GM18498 (cell line): ENCODE data around the gene TELO2.
A peak's percentile ranks its signal among the peaks of the same experiment; 100 is the strongest.
"Not testable (repeated sequence)": the region's sequence is repeated elsewhere in the genome, so short reads cannot be mapped to it uniquely, and the experiment has no call there.

Source experiments
- ATAC-seq: cut with Tn5 transposase; IDR thresholded peaks from one replicate; pipeline ENCODE4 v1.9.1; 2021; ENCODE audit warnings: mild to moderate bottlenecking, moderate library complexity; ENCODE audit not compliant: unreplicated experiment

Gene TELO2

DNA sequence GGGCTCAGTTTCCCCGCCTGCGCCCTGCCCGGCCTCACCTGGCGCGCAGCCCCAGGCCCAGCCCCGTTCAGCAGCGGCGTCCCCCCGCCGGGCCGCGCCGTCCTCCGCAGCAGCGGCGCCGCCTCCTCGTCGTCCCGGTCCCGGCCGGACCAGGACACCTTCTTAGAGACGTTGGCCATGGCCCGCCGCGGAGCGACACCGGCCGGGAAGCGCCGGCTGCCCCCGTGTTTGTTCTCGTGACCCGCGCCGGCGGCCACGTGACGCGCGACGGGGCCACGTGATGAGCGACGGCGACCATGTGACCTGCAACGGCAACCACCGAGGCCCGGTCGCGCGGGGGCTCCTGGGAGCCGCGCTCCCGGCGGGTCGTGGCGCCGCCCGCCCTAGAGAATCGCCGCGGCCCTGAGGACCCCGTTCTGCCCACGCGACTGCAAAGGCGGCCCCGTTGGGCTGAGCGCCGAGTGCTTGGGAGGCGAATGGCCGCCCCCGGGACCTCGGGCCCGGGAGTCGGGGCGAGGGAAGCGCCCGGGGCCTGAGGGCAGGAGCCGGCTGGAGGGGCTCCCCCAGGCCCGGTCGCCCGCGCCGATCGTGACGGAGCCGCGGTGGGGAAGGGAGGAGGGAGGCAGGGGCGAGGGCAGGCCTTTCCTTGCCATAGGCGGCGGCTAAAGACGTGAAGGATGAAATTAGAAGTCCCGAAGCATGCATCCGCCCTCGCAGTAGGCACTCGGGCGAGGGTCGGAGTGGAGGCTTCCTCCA lies 18.2 kb upstream of the TELO2 start, which contains the start of gene CLCN7:
TSS of gene CLCN7 (minus strand) at position 233 of the 756 bp plus-strand sequence. CDS start at position 179, 54 bp downstream.
- ATAC-seq, result peak; percentile 86

DNA sequence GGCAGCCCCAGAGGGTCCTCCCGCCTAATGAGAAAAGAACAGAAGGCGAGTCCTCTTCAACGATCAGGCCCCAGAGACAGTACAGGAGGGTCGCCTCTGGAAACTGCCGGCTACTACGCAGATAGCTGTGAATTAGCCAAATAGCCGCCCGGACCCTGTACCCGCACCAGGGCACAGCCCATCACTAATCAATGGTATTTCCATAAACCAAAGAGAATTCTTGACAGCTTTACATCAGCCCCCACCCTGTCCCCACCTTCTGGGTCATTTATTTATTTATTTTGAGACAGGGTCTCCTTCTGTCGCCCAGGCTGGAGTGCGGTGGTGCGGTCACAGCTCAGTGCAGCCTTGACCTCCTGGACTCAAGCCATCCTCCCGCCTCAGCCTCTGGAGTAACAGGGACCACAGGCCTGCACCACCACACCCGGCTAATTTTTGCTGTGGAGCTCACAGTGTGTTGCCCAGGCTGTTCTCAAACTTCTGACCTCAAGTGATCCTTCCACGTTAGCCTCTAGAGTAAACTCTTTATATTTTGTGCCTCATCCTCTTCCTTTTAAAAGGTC lies 17.5 kb upstream of the TELO2 start:
- ATAC-seq, result no peak

DNA sequence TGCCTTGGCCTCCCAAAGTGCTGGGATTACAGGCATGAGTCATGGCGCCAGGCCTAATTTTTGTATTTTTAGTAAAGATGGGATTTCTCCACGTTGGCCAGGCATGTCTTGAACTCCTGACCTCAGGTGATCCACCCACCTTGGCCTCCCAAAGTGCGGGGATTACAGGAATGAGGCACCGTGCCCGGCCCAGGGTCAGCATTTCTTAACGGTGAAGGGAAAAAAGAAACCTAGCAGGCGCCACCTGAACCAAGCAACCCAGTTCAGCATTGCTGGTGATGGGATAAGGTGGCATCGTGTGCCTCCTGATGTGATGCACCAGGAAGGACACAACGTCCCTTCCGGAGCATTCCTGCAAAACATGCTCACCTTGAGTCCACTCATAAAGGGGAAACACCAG lies 16.1 kb upstream of the TELO2 start:
- ATAC-seq, result no peak

DNA sequence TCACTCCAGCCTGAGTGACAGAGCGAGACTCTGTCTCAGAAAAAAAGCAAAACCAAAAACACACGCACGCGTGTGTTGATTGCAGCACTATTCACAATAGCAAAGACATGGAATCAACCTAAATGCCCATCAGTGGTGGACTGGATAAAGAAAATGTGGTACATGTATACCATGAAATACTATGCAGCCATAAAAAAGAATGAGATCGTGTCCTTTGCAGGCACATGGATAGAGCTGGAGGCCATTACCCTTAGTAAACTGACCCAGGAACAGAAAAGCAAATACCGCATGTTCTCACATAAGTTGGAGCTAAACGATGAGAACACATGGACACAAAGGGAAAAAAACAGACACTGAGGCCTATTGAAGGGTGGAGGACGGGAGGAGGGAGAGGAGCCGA lies 14.2 kb upstream of the TELO2 start:
- not testable (repeated sequence) for ATAC-seq

DNA sequence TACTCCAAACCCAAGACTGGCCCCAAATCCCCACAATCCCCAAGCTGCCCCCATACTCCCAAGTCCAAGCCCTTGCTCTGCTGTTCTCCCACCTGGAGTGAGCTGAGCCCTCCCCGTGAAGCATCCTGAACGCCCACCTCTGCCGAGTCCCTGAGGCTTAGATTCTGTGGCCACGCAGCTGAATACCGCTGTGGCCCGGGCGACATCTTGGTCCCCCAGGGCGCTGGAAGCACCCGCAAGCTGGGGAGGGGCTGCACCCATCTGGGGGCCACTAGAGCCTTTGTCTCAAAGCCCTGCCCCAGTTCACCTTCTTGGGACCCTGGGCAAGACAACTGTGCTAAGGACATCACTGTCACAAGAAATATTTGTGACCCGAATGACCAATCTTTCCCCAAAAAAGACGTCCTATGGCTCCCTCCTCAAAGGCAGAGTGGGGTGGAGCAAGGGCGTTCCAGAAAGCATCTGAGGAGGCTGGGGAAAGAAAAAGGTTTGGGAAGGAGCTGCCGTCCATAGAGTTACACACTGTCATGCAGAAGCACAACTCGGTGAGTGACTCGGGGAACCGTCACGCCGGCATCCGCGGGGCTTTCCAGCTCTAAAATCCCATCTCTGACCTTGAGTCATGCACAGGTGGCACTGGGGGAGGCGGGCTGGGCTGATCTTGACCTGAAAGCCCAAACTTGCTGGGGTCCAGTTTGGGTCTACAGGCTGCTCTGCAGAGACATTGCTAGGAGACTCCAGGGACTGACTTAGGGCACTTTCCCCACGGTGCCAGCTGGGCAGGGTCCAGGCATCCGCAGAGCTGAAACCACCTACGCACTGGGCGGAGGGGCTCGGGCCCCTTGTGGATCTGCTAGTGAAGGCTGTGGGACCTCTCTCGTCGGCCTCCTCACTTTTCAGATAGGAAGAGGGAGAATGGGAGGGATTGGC lies 11.0 kb upstream of the TELO2 start:
- no peak for ATAC-seq

DNA sequence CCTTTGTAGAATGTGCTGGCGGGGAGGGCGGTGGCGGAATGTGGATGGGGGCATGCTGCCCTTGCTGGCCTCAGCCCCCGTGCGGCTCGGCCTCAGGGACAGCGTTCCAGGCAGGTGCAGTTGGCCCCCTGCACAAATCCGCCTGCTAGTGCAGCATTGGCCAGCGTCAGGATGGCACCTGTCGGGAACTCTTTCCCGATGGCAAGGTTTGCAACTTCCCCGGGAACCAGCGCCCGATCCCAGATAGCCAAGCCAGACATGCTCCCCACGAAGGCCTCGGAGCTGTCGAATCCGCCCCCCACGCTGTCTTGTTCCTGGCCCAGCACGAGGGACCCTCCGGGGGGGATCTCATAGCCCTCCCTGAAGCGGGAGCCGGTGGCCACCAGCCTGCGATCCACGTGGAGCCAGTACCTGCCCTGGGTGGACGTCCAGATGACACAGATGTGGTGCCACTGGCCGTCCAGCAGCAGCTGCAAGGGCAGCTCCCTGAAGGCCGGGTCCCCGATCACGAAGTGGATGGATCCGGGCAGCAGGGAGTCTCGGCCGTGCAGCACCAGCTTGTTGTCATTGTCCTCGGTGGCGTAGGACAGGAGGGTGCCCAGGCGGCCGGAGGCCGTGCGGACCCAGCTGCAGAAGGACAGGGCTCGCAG lies 7.2 kb upstream of the TELO2 start:
- no peak for ATAC-seq

DNA sequence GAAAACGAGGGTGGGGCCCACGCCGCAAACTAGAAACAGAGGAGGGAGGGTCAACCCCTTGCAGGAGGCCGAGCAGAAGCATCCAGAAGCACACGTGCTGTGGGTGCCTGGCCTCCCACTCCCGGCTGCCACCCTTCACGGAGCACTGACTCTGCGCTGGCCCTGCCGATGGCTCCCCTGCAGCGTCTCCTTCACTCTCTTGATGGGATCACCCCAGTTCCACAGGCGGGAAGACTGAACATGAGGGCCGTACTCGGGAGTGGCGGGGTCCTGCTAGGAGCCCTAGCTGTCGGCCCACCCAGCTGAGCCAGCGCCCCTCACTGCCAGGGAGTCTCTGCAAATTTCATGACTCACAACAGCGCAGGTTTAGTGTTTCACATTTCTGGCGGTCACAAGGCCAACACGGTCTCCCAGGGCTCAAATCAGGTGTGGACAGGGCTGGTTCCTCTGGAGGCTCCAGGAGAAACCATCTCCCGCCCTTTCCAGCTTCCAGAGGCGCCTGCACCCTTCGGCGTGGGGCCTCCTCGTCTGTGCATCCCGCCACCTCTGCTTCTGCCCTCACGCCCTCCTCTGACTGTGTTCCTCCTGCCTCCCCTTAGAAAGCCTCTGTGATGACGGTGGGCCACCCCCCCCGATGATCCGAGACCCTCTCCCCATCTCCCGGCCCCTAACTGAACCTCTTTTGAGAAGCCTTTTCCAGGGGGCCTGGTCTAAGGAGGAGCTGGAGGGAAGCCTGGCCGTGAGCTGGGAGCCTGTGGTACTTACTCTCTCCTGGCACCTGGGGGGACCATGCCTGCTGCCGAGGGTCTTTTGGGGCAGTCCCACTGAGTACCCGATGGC lies 6.4 kb upstream of the TELO2 start:
- ATAC-seq, result no peak

DNA sequence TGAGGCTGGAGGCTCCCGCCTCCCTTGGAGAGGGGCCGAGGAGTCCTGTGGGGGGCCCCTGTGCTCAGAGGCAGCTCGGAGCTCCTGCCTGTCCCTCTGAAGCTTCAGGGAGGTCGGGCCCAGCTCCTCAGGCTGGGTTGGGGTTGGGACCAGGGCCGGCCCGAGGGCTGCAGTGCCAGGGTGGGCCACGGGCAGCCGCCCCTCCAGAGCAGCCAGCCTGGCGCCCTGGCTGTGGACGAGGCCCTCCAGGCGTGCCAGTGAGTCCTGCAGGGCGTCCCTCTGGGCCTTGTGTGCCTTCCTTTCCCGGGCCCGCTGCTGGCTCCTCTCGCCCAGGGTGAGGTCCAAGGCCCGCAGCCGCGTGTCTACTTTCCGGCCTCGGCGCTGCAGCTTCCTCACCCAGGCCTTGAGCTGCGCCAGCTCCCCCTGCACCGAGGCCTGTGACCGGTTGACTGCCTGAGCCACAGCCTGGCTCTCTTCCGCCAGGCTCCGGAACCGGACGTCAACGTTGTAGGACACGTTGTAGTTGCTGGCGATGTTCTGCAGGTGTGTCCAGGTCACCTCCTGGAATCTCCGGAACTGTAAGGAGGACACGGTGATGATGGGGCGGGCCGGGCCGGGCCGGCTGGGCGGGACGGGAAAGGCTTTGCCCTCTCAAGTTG lies 5.6 kb upstream of the TELO2 start:
- no peak for ATAC-seq

DNA sequence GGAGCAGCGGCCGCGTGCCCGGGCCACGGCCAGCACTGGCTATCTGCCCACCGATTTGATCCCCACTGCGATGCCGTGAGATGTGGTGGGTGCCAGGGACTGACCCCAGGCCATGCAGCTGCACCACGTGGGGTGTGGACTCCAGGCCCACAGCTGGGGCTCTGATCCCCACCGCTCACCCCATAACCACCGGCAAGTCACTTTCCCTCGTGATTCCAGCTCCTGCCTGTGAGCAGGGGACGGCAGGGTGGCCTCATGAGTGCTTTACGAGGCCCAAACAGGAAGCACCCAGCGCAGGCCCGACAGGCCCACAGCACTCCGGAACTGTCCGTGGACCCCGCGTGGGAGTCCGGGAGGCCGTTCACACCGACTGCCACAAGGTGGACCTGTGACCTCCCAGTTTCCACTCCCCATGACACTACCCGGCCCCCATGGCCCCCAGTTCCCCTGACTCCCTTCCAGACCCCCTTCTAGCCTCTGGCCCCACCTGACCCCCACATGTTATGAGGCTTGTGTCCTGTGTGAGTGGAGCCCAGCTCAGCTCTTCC lies 5.0 kb upstream of the TELO2 start:
- ATAC-seq, result no peak

DNA sequence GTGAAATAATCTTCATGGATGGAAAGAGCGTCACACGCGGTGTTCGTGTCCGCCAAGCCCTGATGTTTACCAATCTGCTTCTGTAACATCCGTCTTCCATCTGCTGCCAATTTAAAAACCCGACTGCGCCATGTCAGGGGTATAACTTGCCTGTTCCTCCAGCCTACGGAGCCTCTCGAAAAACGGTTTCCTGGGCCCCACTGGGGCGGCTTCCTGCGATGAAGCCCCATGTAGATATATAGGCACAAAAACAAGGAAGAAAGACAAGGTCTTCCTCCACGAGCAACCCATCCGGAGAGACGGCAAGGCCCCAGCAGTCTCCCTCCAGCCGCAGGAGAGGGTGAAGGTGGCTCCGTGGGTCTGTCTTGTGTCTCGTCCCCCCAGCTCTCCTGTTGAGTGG lies 4.5 kb upstream of the TELO2 start, which contains the start of gene PTX4:
TSS of gene PTX4 (minus strand) at position 326 of the 400 bp plus-strand sequence. CDS start at position 291, 35 bp downstream.
- no peak for ATAC-seq

DNA sequence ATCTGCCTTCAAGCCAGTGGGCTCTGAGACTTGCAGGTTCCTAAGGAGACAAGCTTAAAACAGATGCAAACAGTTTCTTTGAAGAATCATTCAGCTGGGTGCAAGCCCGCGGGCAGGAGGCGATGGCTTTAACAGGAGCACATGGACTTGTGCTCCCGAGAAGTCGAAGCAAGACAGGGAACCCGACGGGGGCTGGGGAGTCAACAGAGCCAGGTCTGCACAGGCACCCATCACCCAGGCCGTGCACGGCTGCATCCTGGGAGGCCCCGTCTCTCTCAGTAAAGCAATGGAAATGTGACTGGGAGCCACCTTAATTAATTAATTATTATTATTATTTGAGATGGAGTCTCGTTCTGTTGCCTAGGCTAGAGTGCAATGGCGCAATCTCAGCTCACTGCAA lies 4.1 kb upstream of the TELO2 start:
- no peak for ATAC-seq

DNA sequence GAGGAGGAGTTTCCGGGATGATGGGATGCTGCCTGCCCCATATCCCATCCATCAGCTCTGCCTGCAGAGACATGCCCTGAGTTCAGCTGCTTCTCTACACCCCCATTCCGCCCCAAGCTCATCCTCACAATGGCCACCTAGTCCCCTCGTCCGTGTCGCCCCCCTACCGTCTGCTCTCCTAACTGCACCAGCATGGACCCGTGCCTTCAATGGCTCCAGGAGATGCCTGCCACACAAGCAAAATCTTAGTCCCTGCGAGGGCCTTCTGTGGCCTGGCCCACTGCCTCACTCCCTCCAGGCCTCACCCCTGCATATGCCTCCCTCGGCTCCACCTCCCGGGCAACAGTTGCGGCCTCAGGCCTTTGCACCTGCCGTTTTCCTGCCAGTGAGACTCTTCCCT lies 1.8 kb upstream of the TELO2 start:
- no peak for ATAC-seq

DNA sequence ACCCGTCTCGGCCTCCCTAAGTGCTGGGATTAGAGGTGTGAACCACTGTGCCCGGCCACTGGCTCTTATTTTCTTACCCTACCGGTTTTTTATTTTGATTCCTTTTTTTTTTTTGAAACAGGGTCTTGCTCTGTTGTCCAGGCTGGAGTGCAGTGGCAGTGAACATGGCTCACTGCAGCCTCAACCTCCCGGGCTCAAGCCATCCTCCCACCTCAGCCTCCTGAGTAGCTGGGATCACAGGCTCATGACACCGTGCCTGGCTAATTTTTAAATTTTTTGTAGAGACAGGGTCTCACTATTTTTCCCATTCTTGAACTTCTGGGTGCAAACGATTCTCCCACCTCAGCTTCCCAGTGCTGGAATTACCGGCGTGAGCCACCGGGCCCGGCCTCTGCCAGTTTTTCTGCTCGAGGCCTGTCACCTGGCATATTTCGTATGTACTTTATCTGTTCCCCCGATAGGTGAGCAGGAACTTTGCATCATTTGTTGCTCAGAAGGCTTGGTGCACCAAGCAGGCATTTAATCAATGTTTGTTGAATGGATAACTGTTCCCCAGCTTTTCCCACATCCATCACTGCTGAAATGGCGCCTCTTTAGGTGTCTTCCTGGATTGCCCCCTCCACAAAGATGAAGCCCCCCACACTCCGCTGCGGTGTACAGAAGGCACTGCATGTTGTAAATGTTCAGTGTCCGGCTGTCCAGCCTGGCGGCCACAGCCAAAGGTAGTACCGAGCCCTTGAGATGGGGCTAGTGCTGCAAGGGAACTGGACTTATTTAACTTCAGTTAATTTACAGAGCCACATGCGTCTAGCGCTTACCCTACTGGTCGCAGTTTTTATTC lies 858 bp upstream of the TELO2 start:
- no peak for ATAC-seq

DNA sequence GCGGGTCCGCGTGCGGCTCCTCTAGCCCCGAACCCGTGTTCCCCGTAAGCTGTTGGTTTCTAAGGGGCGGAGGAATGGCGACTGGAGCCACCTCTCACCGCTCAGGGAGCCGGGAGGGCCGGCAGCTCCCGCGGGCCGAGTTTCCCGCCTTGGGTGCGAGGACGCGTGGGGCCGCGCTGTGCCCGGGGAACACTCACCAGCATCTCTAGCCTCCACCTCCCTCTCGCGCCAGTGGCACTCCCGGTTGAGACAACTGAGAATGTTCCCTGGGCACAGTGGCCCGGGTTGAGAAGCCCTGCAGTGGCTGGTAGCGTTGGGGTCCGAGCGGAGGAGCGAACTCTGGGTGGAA lies 560 bp downstream of the TELO2 start:
- peak; percentile 9 for ATAC-seq

DNA sequence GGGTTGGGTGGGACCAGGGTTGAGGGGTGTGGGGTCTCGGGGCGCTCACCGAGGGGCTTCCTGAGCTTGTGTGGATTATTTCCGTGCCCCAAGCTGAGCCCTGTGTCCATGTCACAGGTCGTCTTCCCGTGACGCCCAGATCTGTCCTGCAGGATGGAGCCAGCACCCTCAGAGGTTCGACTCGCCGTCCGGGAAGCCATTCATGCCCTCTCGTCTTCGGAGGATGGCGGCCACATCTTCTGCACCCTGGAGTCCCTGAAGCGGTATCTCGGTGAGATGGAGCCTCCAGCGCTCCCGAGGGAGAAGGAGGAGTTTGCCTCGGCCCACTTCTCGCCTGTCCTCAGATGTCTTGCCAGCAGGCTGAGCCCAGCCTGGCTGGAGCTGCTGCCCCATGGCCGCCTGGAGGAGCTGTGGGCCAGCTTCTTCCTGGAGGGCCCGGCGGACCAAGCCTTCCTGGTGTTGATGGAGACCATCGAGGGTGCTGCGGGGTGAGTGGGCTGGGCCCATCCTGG lies 1.0 kb downstream of the TELO2 start:
- no peak for ATAC-seq

DNA sequence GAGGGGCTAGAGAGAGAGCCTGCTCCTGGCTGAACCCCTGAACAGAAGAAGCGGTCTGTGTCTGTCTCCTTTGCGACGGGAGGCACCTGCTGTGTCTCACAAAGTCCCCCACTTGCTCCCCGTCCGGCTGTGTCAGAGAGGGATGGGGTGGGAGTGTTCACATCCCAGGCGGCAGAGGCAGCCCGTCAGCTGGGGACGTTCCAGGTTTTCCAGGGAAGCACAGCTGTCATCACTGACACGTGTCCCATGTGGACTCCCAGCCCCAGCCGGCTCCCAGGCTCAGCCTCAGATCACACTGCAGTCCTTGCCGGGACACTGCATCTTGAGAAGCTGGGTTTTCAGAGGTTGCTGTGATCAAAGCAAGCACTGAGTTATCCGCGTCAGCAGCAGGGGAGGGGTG lies 1.6 kb downstream of the TELO2 start:
- no peak for ATAC-seq

DNA sequence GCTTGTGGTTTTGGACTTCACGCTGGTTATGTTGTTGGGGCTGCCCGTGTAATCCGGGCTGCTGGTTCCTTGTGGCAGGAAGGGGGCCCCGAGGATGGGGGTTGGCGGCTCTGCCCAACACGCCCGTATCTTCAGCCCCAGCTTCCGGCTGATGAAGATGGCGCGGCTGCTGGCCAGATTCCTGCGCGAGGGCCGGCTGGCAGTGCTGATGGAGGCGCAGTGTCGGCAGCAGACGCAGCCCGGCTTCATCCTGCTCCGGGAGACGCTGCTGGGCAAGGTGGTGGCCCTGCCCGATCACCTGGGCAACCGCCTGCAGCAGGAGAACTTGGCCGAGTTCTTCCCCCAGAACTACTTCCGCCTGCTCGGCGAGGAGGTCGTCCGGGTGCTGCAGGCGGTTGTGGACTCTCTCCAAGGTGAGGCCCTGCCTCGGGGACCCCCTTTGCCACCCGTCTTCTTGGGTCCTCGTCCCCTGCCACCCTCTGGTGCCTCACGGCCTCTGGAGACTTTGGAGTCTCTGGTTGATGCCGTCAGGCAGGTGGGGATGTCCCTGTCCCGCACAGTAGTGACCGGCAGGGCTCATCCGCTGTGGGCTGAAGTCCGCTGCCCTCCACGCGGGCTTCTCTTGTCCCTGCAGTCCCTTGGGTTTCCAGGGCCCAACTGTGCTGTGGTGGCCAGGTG lies 2.2 kb downstream of the TELO2 start:
- ATAC-seq, result no peak

DNA sequence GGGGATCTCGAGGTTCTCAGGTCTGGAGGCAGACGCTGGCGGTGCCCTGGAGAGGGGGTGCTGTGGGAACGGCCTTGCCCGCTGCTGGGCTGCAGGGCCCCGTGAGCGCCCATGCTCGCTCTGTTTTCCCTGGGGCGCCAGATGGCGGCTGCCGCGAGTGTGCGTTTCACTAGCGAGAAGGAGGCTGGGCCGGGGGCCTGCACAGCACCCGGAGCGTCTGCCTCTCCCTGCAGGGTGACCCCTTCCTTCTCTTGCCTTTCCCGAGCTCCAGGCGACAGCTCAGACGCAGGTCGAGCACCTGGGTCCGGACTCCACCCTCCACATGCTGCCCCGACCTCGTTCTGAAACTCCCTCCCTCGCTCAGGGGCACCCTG lies 2.7 kb downstream of the TELO2 start:
- no peak for ATAC-seq
